RWPE2 (cell line): ENCODE data around the gene EID3.

ENCODE experiments used
- ATAC-seq: fragments of 200-7000 bp; cut with Tn5 transposase; 3 replicates; pipeline ENCODE4 v1.9.1; 2021; ENCODE audit warnings: low read depth
- DNase-seq: peaks from one replicate; pipeline ENCODE4 v3.0.0-alpha.2; 2020; ENCODE audit warnings: low spot score
- H3K27ac ChIP-seq: fragments of 450-650 bp; 2 replicates; pipeline ENCODE4 v1.5.1; 2017; ENCODE audit warnings: mild to moderate bottlenecking; ENCODE audit not compliant: poor library complexity, severe bottlenecking
- H3K27me3 ChIP-seq: fragments of 250-450 bp; sonication (Bioruptor Pico); 2 replicates; pipeline ENCODE4 v1.5.1; 2021; ENCODE audit warnings: mild to moderate bottlenecking, moderate library complexity; ENCODE audit not compliant: insufficient read depth, poor library complexity, severe bottlenecking
- H3K36me3 ChIP-seq: fragments of 250-450 bp; sonication (Bioruptor Pico); 2 replicates; pipeline ENCODE4 v1.5.1; 2020; ENCODE audit warnings: low read depth, mild to moderate bottlenecking, moderate library complexity
- H3K4me1 ChIP-seq: fragments of 250-450 bp; sonication (Bioruptor Pico); 2 replicates; pipeline ENCODE4 v1.5.1; 2021; ENCODE audit warnings: mild to moderate bottlenecking, moderate library complexity; ENCODE audit not compliant: insufficient read depth, poor library complexity, severe bottlenecking
- H3K4me3 ChIP-seq: fragments of 250-450 bp; sonication (Bioruptor Pico); 2 replicates; pipeline ENCODE4 v1.5.1; 2021; ENCODE audit warnings: mild to moderate bottlenecking, moderate library complexity; ENCODE audit not compliant: severe bottlenecking
- H3K9me3 ChIP-seq: fragments of 250-450 bp; sonication (Bioruptor Pico); 2 replicates; pipeline ENCODE4 v1.5.1; 2021; ENCODE audit warnings: mild to moderate bottlenecking, moderate library complexity; ENCODE audit not compliant: severe bottlenecking
- CTCF ChIP-seq: fragments of 450-650 bp; IDR thresholded peaks from one replicate; pipeline ENCODE4 v1.5.1; 2017; ENCODE audit warnings: mild to moderate bottlenecking, moderate library complexity; ENCODE audit not compliant: poor library complexity, severe bottlenecking

EID3 gene

GRCh38 chr12:104295954-104296353 is 7.6 kb upstream of the EID3 start:
- Histone ChIP-seq H3K9me3 (no peaks in the 10 kb centered on the region), H3K4me3 (no peak overlapping the region), H3K27ac (no peak overlapping the region), H3K36me3 (peaks cover 93% of the 10 kb centered on the region), H3K27me3 (no peaks in the 10 kb centered on the region), H3K4me1 (peaks cover 8% of the 10 kb centered on the region)
- no peak for ATAC-seq
- no peak for TF ChIP-seq CTCF
- no peak for DNase-seq

DNA sequence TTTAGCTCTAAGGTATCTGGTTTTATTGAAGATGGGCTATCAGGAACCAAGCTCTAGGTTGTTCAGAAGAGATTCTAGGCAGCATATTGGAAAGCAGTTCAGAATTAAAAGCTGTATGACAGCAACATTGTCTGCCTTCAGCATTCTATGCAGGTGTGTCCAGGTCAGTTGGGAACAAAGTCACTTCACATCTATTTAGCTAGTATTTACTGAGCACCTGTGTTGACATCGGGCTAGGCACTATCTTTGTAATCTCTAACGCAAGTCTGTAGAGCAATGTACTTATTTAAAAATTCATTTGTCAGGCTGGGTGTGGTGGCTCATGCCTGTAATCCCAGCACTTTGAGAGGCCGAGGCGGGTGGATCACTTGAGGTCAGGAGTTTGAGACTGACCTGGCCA is 6.8 kb upstream of the EID3 start:
- no peak overlapping the region for H3K4me3 ChIP-seq
- H3K27ac ChIP-seq = no peak overlapping the region
- TF ChIP-seq CTCF = no peak
- no peaks in the 10 kb centered on the region for H3K27me3 ChIP-seq
- no peaks in the 10 kb centered on the region for H3K9me3 ChIP-seq
- DNase-seq = no peak
- peaks cover 10% of the 10 kb centered on the region for H3K4me1 ChIP-seq
- no peak for ATAC-seq
- H3K36me3 ChIP-seq = peaks cover 89% of the 10 kb centered on the region

DNA sequence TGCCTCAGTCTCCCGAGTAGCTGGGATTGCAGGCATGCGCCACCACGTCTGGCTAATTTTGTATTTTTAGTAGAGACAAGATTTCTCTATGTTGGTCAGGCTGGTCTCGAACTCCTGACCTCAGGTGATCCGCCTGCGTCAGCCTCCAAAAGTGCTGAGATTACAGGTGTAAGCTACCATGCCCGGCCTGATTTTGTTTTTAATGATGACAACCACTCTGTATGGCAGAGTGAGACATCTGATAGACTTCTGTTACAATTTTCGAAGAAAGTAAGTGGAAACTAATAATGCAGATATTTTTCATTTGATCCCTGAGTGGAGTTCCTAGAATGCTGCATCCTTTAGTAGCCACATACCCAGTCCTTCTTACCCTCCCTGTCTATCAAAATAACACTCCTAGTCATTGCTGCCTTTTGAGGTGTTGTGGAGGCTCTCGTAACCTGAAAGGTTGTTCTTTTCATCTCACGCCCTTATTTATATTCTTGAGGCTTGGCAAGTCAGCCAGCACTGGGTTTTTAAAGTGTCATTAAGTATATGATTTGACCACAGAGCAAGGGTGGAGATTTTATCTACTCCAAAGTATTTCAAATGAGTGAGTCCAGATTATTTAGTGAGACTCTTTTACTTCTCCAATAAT is 5.9 kb upstream of the EID3 start:
- Histone ChIP-seq H3K36me3 (peaks cover 84% of the 10 kb centered on the region), H3K27me3 (no peaks in the 10 kb centered on the region), H3K4me1 (peaks cover 12% of the 10 kb centered on the region), H3K27ac (no peak overlapping the region), H3K9me3 (no peaks in the 10 kb centered on the region), H3K4me3 (no peak overlapping the region)
- no peak for TF ChIP-seq CTCF
- ATAC-seq (no peak), DNase-seq (no peak)

DNA sequence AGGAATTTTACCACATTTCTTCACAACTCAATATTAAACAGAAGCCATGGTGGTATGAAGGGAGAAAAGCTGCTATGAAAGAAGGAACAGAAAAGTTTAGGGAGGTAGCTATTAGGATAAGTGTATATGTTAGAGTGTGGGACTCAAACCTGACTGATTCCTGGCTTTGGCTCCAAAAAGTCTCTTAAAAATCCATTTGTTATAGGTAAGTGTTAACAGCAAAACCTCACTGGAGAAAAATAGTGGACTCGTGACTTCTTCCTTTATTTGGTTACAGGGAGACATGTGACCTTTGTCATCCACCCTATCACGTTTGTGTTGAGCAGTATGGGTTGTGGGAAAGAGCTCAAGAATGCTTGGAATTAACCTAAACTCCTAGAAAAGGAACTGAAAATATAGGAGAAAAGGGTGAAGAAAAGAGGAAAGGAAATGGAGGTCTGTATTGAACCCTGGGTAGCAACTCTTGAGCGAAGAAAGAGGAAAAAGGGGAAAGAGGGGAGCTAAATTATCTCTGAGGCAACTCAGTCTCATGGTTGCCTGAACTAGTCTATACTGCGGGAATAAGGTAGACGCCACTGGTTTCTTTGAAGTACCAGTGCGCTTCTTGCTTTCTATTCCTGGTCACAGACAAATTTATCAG is 3.6 kb upstream of the EID3 start:
- DNase-seq (no peak), ATAC-seq (no peak)
- Histone ChIP-seq H3K9me3 (no peaks in the 10 kb centered on the region), H3K4me1 (peaks cover 26% of the 10 kb centered on the region), H3K27me3 (no peaks in the 10 kb centered on the region), H3K27ac (no peak overlapping the region), H3K36me3 (peaks cover 78% of the 10 kb centered on the region), H3K4me3 (no peak overlapping the region)
- TF ChIP-seq CTCF = no peak

DNA sequence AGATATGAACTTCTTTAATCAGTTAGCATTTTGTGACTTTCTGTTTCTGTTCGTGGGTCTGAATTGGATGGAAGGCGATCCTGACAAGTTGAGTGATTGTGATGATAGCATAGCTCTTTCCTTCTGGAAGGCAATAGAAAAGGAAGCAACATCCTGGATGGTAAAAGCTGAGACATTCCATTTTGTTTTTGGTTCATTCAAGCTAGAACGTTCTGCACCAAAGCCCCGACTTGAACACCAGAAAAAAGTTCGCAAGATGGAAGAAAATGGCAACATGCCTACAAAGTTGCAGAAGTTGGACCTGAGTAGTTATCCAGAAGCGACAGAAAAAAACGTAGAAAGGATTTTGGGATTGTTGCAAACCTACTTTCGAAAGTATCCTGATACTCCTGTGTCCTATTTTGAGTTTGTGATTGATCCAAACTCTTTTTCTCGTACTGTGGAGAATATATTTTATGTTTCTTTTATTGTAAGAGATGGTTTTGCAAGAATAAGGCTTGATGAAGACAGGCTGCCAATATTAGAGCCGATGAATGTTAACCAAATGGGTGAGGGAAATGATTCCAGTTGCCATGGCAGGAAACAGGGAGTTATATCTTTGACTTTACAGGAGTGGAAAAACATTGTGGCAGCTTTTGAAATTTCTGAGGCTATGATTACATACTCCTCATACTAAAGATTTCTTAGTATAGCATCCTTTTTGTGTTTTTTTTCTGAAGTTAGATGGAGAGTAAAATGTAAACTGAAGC is 896 bp downstream of the EID3 start:
- H3K27ac ChIP-seq = no peak overlapping the region
- peaks cover 21% of the 10 kb centered on the region for H3K4me1 ChIP-seq

More for the DNA sequence above, 896 bp downstream of the EID3 start:
- Histone ChIP-seq H3K27me3 (no peaks in the 10 kb centered on the region), H3K36me3 (peaks cover 60% of the 10 kb centered on the region), H3K9me3 (no peaks in the 10 kb centered on the region), H3K4me3 (no peak overlapping the region)
- DNase-seq (no peak), ATAC-seq (no peak)
- TF ChIP-seq CTCF = no peak
